ENCODE measurements around the gene HEBP2.
A peak's percentile ranks its signal among the peaks of the same experiment; 100 is the strongest.
"Not testable (repeated sequence)": the region's sequence is repeated elsewhere in the genome, so short reads cannot be mapped to it uniquely, and the experiment has no call there.

HEBP2 gene

GRCh38 chr6:138424004-138424904 lies 20.2 kb downstream of the HEBP2 start:
- DNase-seq, result no peak

- DNase-seq, result not testable (repeated sequence)
Observed at GRCh38 chr6:138425256-138425655, 21.2 kb downstream of the HEBP2 start.

- DNase-seq, result no peak
Observed at GRCh38 chr6:138426500-138427123, 22.6 kb downstream of the HEBP2 start.

- no peak for DNase-seq
Observed at GRCh38 chr6:138427701-138428100, 23.7 kb downstream of the HEBP2 start.

DNA sequence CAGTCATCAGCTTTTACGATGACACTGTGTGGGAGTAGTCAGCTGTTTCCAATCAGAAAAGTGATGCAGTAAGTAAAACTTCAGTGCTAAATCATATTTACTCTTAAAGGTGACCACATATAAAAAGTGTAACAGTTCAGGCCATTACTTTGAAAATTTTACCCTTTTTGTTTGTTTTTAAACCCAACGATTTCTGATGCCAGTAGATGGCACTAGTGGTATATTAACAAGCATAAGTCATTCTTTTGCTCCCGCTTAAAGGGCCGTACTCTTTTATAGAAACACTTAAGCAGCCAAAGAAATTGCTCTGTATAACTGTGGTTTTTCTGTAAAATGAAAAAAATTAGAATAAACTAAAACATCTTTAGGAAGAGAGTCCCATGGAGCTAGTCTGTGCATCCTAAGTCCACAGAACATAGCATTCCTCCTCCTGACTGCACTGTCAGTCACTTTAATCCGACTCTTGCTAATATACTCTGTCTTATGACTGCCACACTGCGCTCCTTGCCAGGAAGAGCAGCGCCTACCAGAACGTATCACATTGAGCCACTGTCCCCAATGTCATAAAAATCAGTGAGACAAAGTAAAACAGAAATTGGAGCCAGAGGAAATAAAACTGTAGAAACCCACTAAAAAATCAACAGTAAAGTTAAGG lies 25.0 kb downstream of the HEBP2 start:
- DNase-seq, result no peak

DNA sequence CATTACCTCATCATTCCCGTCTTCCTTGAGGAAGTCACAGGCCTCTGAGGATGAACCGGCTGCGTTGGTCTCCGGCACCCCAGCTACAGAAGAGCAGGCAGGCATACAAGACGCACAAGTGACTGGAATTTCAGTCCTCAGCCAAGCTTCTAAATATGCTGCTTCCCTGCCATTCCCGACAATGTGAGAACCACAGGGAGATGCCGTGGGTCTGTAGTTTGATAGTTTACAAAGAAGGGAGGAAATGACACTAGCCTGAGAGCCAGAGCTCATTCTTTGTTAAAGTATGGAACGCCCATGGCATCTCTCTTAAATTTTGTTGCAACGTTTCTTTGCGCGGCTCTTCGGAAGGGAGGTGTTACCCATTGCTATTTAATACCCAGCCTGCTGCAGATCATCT lies 25.7 kb downstream of the HEBP2 start:
- no peak for DNase-seq

- DNase-seq, result no peak
Observed at GRCh38 chr6:138430361-138431145, 26.5 kb downstream of the HEBP2 start.

DNA sequence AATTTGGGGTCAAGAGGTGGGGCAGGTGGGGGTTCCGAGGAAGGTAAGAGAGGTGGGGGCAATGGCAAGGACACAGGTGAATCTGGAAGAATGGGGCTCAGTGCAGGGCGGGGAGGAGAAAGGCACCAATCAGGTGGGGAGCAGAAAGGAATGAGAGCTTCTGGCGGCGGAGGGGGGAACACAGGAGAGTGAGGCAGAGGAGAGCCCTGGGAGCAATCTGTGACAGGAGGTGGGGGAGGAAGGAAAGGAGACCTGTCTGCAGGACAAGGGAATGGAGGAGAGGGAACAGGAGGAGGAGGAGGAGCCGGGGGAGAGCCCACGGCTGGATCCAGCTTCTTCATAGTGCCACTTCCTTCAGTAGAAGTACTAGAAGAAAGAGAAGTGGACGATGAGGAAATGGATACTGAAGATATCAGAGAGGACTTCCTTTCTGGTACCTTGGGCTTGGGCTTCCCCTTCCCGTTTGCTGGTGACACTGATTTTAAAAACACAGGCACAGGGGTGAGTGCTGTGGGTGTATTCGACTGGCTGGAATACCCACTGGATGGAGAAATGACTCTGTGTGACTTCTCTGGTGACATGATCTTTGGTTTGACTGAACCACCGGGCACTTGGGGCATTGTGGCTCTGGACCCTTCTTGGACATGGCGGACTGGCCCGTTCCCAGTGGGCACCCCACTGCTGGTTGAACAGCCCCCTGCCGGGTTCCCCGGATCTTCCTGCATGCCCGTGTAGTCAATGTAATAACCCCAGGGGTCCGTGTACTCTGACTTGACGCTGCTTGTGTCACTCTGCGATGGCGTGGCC lies 27.4 kb downstream of the HEBP2 start:
- DNase-seq, result no peak

GRCh38 chr6:138432063-138432356 lies 28.0 kb downstream of the HEBP2 start:
- no peak for DNase-seq

DNA sequence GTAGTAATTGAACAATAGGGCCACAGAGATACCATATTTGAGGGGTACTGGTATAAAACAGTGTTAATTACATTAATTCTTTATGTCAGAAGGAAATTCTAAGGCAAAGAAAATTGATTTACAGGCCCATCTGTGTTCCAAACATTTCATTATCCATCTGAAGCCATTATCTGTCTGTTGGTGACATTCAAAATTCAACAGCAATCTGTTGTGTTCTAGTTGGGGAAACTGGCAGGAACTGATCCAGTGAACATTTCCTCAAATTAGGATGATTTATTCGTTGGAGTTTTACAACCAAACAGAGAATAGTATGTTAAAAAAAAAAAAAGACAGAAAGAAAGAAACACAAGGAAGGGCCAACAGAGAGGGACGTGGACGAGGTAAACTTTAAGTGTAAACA lies 30.1 kb downstream of the HEBP2 start:
- DNase-seq, result no peak

DNA sequence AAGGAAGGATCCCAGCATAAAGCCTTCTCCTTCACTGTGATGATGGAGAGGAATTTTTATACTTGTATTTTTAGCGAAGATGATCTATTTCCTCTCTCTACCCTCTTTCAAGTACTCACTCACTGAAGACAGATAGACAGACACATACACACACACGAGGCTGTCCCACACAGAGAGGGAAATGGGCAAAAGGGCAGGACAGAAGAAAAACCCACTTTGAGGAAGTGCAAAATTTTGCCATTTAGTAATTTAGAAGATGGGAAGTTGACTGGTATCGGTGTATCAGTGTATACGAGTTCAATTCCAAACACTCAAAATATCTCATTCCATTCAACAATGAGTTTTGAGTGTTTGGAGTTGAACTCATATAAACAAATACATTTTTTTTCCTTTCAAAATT lies 30.9 kb downstream of the HEBP2 start:
- no peak for DNase-seq

GRCh38 chr6:138439546-138439945 lies 35.5 kb downstream of the HEBP2 start:
- DNase-seq, result no peak

DNA sequence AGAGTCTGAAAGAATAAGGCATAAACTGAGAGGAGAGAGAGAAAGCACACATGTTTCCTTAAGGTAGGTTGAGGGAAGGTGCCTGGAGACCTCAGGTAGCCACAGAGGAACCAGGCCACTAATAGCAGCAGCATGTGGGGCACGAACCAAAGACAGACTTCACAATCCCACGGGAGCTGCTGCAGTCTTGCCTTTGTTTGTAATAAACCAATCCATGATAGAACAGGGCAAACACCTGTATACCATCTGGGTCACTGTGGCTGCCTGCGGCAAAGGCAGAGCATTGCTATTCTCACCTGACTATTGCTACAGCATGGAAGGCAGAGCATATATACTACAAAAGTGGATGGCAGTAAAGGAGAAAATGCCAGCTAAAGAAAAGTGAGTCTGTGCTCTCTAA lies 36.3 kb downstream of the HEBP2 start:
- no peak for DNase-seq

- DNase-seq, result no peak
Observed at GRCh38 chr6:138440758-138441357, 36.8 kb downstream of the HEBP2 start.

GRCh38 chr6:138441965-138442364 lies 37.9 kb downstream of the HEBP2 start:
- no peak for DNase-seq

- no peak for DNase-seq
Observed at GRCh38 chr6:138442663-138443062, 38.6 kb downstream of the HEBP2 start.

- no peak for DNase-seq
Observed at GRCh38 chr6:138443979-138444378, 40.0 kb downstream of the HEBP2 start.

GRCh38 chr6:138446821-138447220 lies 42.8 kb downstream of the HEBP2 start:
- DNase-seq, result no peak

DNA sequence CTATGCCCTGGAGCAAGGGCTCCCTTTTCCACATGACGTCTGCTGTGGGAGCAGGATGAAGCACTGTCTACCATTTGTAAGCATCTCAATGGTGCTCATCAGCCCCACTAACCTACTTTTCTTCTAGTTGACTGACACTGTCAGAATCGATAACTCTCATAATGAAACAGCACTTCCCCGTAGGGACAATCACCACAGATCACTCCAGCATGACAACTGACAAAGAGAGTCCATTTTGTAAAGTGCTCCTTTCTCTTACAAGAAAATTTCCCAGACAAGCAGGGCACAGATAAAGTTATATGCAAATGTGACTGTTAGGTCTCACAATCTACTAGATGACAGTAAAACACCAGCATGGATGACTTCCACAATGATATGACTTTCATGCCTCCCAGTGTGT lies 46.4 kb downstream of the HEBP2 start:
- DNase-seq, result no peak

GRCh38 chr6:138451043-138451442 lies 47.0 kb downstream of the HEBP2 start:
- DNase-seq, result no peak

- DNase-seq, result peak; percentile 39 to 71
Observed at GRCh38 chr6:138454981-138455706, 51.1 kb downstream of the HEBP2 start.
